HG03045 (cell line): ENCODE results near the gene EIF3L.
"Not testable (repeated sequence)": the region's sequence is repeated elsewhere in the genome, so short reads cannot be mapped to it uniquely, and the experiment has no call there.

Source experiments
- ATAC-seq: cut with Tn5 transposase; IDR thresholded peaks from one replicate; pipeline ENCODE4 v1.9.1; 2021; ENCODE audit warnings: mild to moderate bottlenecking, moderate library complexity; ENCODE audit not compliant: unreplicated experiment

EIF3L gene

DNA sequence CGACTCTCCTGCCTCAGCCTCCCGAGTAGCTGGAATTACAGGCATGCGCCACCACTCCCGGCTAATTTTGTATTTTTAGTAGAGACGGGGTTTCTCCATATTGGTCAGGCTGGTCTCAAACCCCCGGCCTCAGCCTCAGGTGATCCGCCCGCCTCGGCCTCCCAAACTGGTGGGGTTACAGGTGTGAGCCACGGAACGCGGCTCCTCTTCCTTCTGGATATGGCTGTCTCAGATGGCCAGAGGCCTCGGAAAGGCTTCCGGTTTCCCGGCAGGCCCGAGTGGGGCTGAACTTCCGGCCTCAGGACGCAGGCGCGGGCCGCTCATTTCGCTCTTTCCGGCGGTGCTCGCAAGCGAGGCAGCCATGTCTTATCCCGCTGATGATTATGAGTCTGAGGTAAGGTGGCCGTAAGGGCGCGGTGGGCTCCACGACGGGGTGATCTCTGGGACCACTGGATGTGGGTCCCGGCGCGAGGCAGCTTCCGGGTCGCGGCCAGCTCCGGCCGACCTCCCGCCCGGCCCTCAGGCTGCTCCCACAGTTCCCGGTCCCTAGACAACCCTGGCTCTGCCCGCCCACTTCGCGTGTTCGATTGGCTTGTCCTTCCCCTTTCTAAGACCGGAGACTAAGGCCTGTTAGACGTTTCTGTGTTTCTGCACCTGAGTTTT is at the start of gene EIF3L:
Gene EIF3L (plus strand): TSS at position 331 of the 663 bp plus-strand sequence. CDS start 31 bp downstream, at position 362.
- ATAC-seq = peak; percentile 68

- not testable (repeated sequence) for ATAC-seq
Measured at GRCh38 chr22:37799979-37800378, 49.2 kb upstream of the EIF3L start.

DNA sequence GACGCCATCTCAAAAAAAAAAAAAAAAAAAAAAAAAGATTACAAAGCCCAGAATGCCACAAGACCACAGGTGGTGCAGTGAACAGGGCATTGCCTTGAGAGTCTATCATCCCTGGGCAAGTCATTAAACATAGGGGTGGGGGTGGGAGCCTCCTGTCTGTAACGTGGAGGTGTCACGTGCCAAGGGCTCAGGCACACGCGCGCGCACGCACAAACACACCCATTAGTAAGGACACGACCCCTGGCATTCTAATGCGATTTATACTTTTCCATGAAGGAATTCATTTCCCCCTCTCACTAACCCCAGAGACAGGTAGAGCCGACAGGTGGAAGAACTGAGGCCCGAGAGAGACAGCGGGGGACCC is 47.3 kb upstream of the EIF3L start:
- no peak for ATAC-seq

GRCh38 chr22:37802310-37803194 is 46.7 kb upstream of the EIF3L start:
- ATAC-seq = no peak

- no peak for ATAC-seq
Measured at GRCh38 chr22:37803195-37803638, 46.0 kb upstream of the EIF3L start.

GRCh38 chr22:37803639-37804351 is 45.4 kb upstream of the EIF3L start:
- ATAC-seq = no peak

- no peak for ATAC-seq
Measured at GRCh38 chr22:37804352-37804880, 44.8 kb upstream of the EIF3L start.

- ATAC-seq = no peak
Measured at GRCh38 chr22:37804881-37805809, 44.1 kb upstream of the EIF3L start.

DNA sequence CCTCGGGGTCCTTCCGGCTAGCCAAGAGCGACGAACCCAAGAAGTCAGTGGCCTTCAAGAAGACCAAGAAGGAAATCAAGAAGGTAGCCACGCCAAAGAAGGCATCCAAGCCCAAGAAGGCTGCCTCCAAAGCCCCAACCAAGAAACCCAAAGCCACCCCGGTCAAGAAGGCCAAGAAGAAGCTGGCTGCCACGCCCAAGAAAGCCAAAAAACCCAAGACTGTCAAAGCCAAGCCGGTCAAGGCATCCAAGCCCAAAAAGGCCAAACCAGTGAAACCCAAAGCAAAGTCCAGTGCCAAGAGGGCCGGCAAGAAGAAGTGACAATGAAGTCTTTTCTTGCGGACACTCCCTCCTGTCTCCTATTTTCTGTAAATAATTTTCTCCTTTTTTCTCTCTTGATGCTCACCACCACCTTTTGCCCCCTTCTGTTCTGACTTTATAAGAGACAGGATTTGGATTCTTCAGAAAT is 43.4 kb upstream of the EIF3L start:
- no peak for ATAC-seq

- ATAC-seq = no peak
Measured at GRCh38 chr22:37806409-37807333, 42.5 kb upstream of the EIF3L start.

DNA sequence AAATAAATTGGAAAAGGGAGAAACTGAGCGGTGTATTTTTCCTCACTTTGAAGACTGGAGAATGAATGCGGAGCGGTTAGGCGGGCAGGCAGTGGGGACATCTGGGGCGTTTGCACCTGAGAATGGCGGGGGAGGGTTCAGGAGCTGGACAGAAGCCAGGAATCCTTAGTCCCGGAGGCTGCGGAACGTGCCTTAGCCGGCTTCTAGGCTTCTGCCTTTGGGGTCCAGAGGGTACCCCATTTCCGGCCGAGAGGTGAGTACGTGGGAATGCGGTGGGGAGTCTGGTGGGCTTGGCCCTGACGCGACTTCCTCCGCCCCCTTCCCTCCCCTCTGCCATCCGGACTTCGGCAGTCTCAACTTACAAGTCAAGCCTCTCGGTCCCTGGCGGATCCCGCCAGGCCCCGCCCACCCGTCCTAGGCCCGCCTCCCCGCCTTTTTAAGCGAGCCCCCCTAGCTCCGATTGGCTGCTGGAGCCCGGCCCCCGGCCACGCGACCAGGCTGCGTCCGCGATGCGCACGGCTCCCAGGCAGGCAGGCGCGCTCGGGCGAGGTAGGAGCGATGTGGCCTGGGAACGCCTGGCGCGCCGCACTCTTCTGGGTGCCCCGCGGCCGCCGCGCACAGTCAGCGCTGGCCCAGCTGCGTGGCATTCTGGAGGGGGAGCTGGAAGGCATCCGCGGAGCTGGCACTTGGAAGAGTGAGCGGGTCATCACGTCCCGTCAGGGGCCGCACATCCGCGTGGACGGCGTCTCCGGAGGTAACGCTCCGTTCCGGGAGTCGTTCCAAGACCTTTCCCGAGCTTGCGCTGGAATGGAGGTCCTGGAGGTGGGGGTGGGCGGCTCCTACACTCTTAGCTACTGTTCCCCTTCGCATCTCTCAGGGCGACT is 41.6 kb upstream of the EIF3L start, which contains the start of gene GCAT:
Gene GCAT (plus strand): TSS at position 525 of the 884 bp plus-strand sequence. CDS start 34 bp downstream, at position 559.
- ATAC-seq = peak; percentile 81

GRCh38 chr22:37808294-37808657 is 40.9 kb upstream of the EIF3L start:
- no peak for ATAC-seq

DNA sequence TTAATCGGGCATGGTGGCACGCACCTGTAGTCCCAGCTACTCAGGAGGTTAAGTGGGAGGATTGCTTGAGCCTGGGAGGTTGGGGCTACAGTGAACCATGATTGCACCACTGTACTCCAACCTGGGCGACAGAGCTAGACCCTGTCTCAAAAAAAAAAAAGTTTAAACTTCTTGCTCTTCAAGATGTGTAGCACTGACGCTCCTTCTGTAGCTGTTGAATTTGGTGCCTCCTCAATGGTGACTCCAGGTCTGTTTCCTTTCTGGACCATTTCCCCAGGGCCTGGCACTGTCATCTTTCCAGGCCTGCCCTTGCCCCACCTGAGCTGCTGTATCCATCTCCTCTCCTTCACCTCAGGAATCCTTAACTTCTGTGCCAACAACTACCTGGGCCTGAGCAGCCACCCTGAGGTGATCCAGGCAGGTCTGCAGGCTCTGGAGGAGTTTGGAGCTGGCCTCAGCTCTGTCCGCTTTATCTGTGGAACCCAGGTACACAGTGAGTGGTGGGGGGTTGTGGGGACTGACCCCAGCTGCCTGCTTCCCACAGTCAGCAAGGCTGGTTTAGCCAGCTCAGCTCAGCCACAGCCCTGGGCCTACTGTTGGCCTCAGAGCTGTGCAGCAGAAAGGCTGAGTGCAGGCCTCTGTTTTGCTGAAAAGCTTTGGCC is 39.4 kb upstream of the EIF3L start:
- ATAC-seq = no peak

GRCh38 chr22:37811867-37812266 is 37.4 kb upstream of the EIF3L start:
- no peak for ATAC-seq

DNA sequence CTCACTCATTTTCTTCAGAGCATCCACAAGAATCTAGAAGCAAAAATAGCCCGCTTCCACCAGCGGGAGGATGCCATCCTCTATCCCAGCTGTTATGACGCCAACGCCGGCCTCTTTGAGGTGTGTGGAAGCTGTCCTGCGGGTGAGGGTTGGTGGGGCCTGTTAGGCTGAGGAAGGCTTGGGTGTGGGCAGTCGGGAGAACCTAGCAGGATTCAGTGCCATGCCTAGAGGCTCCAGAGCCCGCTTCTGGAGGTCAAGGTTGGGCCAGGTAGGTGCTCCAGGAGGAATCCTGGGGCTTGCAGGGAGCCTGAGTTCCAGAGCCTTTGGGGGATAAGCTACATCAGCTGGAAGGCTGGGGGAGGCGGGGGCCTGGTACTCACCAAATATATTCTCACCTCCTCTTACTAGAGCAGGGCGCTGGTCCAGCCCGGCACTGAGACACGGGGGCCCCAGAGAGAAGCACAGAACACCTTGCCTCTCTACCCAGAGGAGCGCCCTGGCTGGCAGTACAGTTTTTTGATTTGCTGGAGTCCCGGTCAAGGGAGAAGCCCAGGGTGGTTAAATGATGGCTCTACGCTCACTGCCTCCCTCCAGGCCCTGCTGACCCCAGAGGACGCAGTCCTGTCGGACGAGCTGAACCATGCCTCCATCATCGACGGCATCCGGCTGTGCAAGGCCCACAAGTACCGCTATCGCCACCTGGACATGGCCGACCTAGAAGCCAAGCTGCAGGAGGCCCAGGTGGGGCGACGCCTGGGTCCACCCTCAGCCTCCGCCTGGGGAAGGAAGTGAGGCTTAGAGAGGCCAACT is 36.1 kb upstream of the EIF3L start:
- no peak for ATAC-seq

GRCh38 chr22:37815593-37815992 is 33.6 kb upstream of the EIF3L start:
- no peak for ATAC-seq
